HFFc6 (cell line): ENCODE results near the gene RNASET2. TPM values are rescaled to one million over a fixed set of nuclear protein-coding genes. Genes with fewer than 3 reads are reported as not detected.
A peak's percentile ranks its signal among the peaks of the same experiment; 100 is the strongest.
"Not testable (repeated sequence)": the region's sequence is repeated elsewhere in the genome, so short reads cannot be mapped to it uniquely, and the experiment has no call there.

ENCODE experiments used
- DNase-seq: peaks from one replicate; pipeline ENCODE4 v3.0.0-alpha.2; 2018
- H3K27ac Mint-ChIP-seq: 2 replicates; pipeline ENCODE4 v1.8.0; 2020; ENCODE audit warnings: mild to moderate bottlenecking, mixed read lengths
- H3K27me3 Mint-ChIP-seq: 2 replicates; pipeline ENCODE4 v1.8.0; 2021; ENCODE audit warnings: mild to moderate bottlenecking, moderate library complexity, mixed read lengths; ENCODE audit not compliant: insufficient read depth
- H3K36me3 Mint-ChIP-seq: 2 replicates; pipeline ENCODE4 v1.8.0; 2021; ENCODE audit warnings: low read depth, mixed read lengths
- H3K4me1 Mint-ChIP-seq: 2 replicates; pipeline ENCODE4 v1.8.0; 2020; ENCODE audit warnings: low read depth, mixed read lengths
- H3K4me3 Mint-ChIP-seq: 2 replicates; pipeline ENCODE4 v1.8.0; 2020; ENCODE audit warnings: mild to moderate bottlenecking, moderate library complexity, mixed read lengths
- H3K9me3 Mint-ChIP-seq: 2 replicates; pipeline ENCODE4 v1.8.0; 2020; ENCODE audit warnings: mild to moderate bottlenecking, mixed read lengths
- CTCF ChIP-seq: fragments of 200-600 bp; sonication (generic); IDR thresholded peaks from 2 replicates; pipeline ENCODE4 v1.5.0; 2021; ENCODE audit warnings: antibody characterized with exemption, mild to moderate bottlenecking
- total RNA-seq, 6 experiments: library from RNA; stranded (reverse); fragmentation: NEBNext Ultra II Directional; extraction: Animal tissue kit (Norgen Biotek cat#: 25700); gene quantifications; 2 replicates in 1 of 6; 3 replicates in 5 of 6; pipeline ENCODE4 v1.2.3, GENCODE V29; 2021

RNASET2 gene
- total RNA-seq, 6 experiments from 2014 or later, result 15.1 to 28.9 (median 16.5) TPM

- Mint-ChIP-seq H3K27ac (no peak overlapping the region), H3K9me3 (no peaks in the 10 kb centered on the region), H3K4me3 (no peak overlapping the region), H3K4me1 (peaks cover 29% of the 10 kb centered on the region), H3K36me3 (peaks cover 10% of the 10 kb centered on the region), H3K27me3 (no peaks in the 10 kb centered on the region)
- no peak for TF ChIP-seq CTCF
- no peak for DNase-seq
Measured at GRCh38 chr6:166952567-166953486, 3.5 kb downstream of the RNASET2 start.

GRCh38 chr6:166952121-166952520 lies 4.2 kb downstream of the RNASET2 start:
- peaks cover 10% of the 10 kb centered on the region for H3K36me3 Mint-ChIP-seq
- no peak overlapping the region for H3K27ac Mint-ChIP-seq
- TF ChIP-seq CTCF, result no peak
- peaks cover 22% of the 10 kb centered on the region for H3K4me1 Mint-ChIP-seq
- H3K27me3 Mint-ChIP-seq, result no peaks in the 10 kb centered on the region
- no peaks in the 10 kb centered on the region for H3K9me3 Mint-ChIP-seq
- no peak overlapping the region for H3K4me3 Mint-ChIP-seq
- DNase-seq, result no peak

- H3K9me3 Mint-ChIP-seq, result no peaks in the 10 kb centered on the region
- H3K27me3 Mint-ChIP-seq, result no peaks in the 10 kb centered on the region
- peaks cover 22% of the 10 kb centered on the region for H3K4me1 Mint-ChIP-seq
- H3K27ac Mint-ChIP-seq, result no peak overlapping the region
- DNase-seq, result no peak
- H3K4me3 Mint-ChIP-seq, result no peak overlapping the region
- peaks cover 10% of the 10 kb centered on the region for H3K36me3 Mint-ChIP-seq
- TF ChIP-seq CTCF, result 0 out of 2 replicates have a peak, but pooled peaks have one; percentile 16
Measured at GRCh38 chr6:166951670-166952060, 4.7 kb downstream of the RNASET2 start.

GRCh38 chr6:166950892-166951669 lies 5.3 kb downstream of the RNASET2 start:
- H3K36me3 Mint-ChIP-seq, H3K27me3 Mint-ChIP-seq, H3K9me3 Mint-ChIP-seq: not testable (repeated sequence)
- H3K27ac Mint-ChIP-seq, result 0 out of 2 replicates have a peak overlapping the region, but pooled peaks have one; percentile 11
- H3K4me3 Mint-ChIP-seq, result peak overlapping the region; percentile 51; the same call in 1 of the 2 replicates
- TF ChIP-seq CTCF, result peak; percentile 76
- DNase-seq, result peak; percentile 26
- H3K4me1 Mint-ChIP-seq, result peaks cover 22% of the 10 kb centered on the region

- no peak for DNase-seq
- TF ChIP-seq CTCF, result no peak
- peaks cover 21% of the 10 kb centered on the region for H3K4me1 Mint-ChIP-seq
- H3K27me3 Mint-ChIP-seq, result no peaks in the 10 kb centered on the region
- no peaks in the 10 kb centered on the region for H3K9me3 Mint-ChIP-seq
- peak overlapping the region; percentile 66; the same call in 1 of the 2 replicates for H3K27ac Mint-ChIP-seq
- H3K36me3 Mint-ChIP-seq, result peaks cover 10% of the 10 kb centered on the region
- H3K4me3 Mint-ChIP-seq, result peak overlapping the region; percentile 51; the same call in 1 of the 2 replicates
Measured at GRCh38 chr6:166950443-166950821, 5.9 kb downstream of the RNASET2 start.
